NCI-H524 (cell line): Measurements from ENCODE around the gene KRI1.
"Not testable (repeated sequence)": the region's sequence is repeated elsewhere in the genome, so short reads cannot be mapped to it uniquely, and the experiment has no call there.

Source experiments
- DNase-seq, 2 experiments: peaks; one replicate each; lab custom pipeline; 2025; lab: John Stamatoyannopoulos, UW

Gene KRI1

DNA sequence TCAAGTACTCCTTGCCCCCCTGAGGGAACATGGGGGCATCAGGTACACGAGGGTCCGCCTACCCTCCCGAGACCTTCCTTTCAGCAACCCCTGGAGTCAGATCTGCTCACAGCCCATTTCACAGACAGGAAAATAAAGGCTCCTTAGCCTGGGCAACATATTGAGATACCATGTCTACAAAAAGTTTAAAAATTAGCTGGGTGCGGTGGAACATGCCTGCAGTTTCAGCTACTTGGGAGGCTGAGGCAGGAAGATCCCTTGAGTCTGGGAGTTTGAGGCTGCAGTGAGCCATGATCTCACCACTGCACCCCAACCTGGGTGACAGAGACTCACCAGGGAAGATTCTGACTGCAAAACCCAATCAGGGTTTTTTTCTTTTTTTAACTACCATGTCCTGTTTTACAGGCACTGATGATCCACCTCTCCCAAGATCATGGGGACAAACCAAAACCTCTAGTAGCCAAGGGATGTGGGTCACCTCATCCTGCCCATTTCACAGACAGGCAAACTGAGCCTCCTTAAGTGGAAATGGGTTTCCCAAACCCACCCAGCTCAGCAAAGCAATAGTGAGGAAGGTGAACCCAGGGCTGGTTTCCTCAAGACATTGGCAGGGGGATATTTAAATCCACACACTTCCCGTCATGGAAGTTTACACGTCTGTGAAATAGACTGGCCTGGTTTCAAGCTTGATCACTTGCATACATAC, 9.4 kb upstream of the KRI1 start:
- no peak for DNase-seq

DNA sequence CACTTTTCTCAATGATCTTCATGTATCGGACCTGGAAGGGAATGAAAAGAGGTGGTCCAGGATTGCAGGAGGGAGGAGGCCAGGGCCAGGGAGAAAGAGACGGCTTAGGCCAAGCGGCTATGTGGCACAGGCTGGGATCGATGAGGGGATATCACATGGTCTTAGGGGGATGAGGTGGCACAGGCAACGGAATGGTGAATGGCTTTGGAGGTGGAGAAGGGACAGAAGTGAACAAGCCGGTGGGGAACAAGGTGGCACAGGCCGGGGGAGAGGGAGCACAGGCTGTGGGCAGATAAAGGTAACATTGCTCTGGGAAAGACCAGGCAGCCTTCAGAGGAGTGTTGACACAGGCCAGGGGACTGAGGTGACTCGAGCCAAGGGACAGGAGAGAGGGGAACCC, 8.7 kb upstream of the KRI1 start:
- no peak for DNase-seq

DNA sequence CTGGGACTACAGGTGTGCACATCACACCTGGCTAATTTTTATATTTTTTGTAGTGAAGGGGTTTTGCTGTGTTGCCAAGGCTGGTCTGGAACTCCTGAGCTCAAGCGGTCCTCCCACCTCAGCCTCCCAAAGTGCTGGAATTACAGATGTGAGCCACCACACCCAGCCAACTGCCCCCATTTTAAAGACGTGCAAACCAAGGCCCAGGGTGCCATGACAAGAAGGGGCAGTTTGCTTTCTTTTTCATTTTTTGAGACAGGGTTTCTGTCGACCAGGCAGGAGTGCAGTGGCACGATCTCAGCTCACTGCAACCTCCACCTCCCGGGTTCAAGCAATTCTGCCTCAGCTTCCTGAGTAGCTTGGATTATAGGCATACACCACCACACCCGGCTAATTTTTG, 8.0 kb upstream of the KRI1 start:
- DNase-seq, result not testable (repeated sequence)

DNA sequence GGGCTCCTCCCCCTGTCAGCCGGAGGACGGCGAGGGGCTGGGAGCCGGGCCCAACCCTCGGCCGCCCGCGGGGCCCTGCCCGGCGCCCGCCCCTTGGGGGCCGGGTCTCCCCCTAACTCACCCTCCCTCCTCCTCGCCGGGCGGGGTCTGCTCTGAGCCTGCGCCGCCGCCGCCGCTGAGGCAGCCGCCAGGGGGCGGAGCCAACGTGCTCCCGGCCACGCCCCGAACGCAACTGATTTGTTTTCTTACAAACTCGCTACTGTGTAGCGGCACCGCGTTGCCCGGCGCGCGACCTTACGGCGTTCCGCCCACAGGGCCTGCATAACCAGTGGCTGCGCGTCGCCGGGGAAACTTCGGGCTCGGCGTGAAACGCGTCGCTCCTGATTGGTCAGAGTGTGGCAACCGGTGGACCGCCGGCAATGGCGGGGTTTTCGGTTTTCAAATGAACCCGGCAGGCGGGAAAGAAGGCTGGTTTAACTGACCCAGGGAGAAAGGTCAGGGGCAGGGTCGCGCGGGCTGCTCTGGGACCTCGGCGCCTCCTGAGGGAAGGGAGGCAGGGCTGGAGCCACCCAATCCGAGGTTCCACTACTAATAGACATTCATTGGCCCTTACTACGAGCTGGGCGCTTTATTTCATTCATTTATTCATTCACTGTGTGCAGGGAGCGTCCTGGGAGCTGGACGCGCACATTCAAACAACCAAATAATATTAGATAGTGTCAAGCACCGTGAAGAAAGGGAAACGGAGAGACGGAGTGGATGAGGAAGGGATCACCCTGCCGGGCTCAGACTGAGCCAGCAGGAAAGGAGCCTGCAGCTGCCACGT, 3.2 kb upstream of the KRI1 start, which contains the start of gene CDKN2D:
CDKN2D (minus strand) TSS at position 154 of the 826 bp plus-strand sequence. CDS start 326 bp downstream, outside the sequence.
- DNase-seq, result peak; percentile 99 to 100

DNA sequence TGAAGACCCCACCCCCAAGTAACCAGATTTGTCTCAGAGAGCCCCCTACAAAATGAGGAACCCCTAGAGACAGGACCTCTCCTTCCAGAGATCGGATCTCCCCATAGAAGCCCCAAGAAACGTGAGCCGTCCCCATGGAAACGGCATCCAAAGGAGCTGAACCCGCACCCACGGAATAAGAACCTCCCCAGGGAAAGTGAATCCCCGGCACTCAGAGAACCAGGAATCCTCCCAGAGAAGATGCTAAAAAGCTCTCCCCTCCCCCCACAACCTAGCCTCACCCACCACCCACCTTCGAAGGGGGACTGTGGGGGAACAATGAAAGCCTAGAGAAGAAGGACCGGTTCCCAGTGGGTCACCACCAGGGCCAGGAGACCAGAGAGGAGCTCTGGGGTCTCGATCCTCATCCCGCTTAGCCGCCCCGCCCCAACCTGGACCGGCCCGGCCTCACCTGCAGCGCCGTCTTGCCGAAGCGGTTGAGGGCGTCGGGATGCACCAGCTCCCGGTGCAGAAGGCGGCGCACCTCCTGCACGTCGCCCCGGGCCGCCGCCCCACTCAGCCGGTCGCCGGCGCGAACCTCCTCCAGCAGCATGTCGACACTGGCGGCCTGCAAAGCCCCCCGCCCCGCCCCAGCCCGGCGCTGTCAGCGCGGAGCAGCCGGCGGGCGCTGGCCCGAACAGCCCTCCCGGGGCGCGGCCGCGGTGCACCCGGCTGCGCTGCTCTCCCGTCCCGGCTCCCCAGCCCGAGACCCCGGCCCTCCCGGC, 2.4 kb upstream of the KRI1 start:
- peak in 1 of 2 experiments; percentile 69 for DNase-seq

DNA sequence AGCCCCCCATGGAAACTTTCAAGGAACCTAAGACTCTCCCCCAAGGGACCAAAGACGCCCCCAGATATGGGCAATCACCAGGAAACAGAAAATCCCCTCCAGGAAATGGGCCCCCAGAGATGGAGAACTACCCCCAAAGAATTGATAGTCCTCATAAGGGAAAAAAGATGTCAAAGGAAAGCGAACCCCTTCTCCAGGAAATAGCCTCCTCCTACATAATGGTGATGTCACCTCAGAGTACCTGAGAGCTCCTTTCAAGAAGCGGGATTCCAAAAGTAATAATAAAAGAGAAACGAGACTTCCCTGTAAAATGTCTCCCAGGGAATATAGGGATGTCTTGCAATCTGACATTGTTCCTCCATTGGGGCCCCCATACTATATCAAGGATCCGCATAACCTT, 1.8 kb upstream of the KRI1 start:
- no peak for DNase-seq

DNA sequence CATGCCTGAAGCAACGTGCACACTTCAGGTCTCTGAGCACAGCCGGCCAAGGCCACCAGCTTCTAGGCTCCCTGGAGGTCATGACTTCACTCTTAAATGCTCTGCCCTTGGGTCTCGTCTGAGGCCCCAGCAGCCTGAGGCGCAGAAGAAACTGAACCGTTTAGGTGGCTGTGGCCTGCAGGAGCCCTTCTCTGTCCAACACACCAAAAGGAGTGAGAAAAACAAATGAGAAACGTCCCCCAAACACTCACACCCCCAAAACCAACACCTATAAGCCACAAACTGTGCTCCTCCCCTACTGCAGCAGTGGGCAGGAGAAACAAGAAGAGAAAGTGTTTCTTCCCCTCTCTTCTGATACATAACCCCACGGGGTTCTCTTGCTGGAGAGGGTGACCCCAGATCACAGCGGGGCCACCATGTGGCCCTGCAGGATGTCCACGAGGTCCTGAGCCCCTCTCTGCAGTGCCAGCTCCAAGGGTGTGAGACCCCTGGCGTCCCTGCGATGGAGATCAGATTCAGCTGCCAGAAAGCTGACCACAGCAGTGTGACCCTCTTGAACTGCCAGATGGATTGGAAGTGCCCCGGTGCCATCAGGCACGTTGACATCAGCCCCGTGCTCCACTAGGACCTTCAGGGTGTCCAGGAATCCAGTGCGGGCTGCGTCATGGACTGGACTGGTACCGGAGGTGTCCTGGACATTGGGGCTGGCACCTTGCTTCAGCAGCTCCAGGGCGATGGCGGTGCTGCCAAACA, 1.0 kb upstream of the KRI1 start:
- no peak for DNase-seq

DNA sequence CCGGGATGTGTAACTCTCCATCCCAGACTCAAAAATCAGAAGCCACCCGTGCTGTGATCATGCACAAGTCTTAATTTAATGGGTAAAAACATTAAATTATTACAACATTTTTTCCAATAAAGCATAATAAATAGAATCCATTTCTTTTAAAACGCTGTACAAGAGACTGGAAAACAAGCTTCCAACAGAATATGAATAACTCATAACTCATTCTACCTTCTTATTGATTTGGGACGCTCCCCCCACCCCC, 523 bp upstream of the KRI1 start:
- DNase-seq, result no peak

DNA sequence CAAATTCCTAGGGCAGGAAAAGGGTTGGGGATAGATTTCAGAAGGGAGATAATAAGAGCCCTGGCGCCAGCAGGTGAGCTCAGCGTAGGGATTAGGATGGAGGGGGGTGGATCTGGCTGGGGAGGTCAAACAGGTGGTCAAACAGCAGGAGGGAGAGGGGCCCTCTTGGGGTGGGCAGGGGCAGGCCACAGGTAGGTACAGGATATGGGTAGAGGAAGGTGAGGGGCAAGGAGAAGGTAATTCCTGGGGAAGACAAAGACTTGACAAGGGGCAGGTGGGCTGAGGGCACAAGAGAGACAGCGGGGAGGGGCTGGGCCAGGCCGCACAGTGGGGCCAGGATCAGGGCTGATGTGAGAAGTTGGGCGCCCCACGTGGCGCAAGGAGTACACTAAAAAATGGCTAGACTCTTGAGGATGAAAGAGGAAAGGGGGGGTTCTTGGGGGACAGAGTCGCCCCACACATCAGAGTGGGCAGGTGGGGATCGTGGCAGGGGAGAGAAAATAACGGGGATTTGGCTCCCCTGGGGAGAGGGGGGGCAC, 713 bp downstream of the KRI1 start:
- DNase-seq, result peak; percentile 66 to 81

DNA sequence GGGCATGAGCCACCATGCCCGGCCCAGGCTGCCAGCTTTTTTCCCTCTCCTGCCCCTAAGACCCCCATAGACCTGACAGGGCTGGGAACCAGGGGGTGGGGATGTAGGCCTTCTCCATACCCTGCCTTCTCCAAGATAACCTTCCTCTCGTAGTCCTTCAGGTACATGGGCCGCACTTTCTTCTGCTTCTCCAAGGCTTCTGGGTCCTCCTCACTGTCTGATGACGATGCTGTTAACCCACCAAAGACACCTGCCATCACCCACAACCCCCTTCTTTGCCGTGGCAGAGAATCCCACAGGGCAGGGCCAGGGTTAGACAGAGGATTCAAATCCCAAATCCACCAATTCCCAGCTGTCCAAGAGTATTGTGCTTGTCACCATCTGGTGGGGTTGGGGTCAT, 3.2 kb downstream of the KRI1 start:
- DNase-seq, result no peak

DNA sequence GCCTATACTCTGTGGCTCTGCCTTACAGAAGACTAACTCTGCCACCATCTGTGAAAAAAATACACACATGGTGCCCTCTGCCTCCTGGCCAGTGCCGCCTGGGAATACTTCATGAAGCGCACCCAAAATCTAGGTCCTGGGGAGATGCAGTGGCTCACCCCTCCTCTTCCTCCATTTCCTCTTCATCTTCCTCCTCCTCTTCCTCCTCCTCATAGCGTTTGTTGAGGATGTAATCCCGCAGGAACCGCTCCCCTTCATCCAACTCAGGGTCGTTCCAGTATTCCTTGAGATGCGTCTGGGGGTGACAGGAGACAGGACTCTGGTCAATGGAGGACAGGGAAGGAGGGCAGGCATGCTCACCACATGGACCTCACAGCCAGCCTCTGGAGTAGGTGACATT, 5.7 kb downstream of the KRI1 start:
- no peak for DNase-seq

DNA sequence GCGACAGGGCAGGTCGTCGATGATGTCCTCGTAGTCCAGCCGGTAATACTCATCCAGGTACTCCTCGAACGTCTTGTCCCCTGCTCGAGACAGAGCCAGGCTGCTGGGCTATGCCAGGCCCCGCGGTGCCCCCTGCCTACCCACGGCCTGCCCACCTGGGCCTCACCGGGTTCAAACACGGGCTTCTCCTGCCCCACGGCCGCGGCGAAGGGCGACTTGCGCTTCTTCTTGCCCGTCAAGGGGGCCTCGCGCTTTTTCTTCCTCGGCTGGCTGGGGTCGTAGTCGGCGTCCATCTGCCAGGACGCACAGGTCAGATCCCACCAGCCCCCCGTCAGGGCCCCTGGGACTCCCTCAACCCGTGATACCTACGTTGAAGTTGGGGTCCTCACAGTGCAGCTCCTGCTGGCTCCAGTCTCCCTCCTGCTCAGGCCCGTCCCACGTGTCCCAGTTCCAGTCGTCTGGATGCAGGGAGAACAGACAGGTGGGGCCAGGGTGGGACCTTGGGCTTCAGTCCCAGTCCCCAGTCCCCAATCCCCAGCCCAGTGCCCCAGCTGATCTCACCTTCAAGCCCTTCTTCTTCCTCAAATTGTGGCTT, 8.1 kb downstream of the KRI1 start:
- no peak for DNase-seq

DNA sequence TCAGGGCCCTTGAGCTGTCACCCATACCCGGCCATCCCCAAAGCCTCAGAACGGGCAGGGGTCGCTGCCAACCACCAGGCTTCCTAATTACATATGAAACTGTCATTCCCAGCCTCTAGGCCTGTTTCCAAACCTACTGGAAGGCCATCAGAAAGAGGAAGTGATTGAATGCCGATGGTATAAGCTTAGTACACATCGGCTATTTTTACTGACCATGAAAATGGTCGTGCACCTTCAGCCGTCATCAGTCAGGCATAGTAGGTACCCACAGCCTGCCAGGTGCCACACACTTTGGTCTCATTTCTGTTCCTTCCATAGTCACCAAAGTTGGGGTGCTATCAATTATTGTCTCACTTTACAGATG, 10.2 kb downstream of the KRI1 start:
- no peak for DNase-seq

DNA sequence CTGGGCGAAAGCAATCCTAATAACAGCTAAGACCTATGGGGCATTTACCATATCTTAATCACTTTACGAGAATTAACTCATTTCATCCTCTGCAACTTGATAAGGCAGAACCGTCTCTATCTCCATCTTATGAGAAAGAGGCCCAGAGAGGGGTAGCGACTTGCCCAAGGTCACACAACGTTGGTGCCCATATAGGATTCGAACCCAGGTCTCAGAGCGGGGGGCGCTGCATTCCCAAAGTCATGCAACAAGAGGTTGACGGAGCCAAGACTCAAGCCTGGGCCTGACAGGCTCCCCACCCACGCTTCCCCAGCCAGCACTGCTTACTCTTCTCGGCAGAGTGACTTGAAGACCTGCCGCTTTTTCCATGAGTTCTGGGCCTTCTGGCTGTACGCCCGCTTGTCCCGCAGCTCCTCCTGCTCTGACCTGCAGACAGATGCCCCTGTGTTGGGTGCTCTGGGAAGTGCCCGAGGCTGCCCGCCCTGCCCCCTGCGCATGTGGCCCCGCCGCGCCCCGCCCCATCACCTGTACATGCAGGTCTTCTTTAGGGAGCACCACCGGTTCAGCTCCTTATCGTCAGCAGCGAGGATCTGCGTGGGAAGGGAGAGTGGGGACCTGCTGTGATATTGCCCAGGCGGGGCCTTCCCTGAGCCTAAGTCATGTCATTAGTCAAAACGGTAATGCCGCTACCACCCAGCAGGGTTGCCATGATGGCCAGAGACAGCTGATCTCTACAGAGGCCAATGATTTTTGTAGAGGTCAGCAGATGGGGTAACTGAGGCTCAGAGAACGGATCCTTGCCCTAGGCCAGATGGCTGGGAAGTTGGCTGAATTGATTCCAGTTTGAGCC, 10.8 kb downstream of the KRI1 start:
- DNase-seq, result no peak

DNA sequence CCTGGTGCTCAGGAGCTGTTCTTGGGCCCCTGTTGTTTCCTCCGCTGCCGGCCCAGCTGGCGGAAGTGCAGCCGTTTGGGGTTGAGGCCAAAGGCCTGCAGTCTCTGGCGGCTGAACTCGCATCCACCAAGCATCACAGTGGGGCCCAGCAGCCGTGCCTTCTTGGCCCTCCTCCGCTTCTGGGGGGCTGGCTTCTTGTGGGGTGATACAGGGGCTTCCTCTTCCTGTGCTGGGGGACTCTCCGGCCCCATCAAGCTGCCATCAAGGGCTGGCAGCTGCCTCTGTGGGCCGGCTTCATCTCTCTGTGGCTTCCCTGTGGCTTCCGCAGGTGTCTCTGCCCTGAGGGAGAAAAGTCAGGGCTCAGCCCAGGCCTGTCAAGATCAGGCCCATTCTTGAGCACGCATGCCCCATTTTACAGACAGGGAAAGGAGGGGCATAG, 11.8 kb downstream of the KRI1 start:
- DNase-seq, result no peak

DNA sequence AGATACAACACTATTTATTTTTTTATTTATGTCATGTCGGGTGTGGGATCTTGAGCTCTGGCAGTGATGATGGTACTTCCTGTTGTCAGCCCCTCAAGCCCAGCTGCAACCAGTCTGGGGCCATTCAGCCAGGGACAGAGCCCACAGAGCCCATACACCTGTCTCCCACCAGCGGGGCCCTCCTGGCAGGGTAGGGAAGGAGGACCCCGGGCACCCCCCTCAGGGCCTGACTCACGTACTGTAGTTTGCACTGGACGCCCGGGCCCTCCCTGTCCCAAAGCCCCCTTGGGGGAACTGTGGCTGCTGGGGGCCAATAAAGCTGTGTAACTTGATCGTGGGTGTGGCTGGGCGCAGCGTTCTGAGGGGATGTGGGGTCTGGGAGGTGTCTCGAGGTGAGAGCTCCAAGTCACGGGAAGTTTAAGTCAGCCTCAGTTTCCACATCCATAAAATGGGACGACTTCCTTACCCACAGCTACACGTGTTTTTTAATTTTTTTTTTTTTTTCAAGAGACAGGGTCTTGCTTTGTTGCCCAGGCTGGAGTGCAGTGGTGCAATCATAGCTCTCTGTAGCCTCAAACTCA, 12.6 kb downstream of the KRI1 start:
- DNase-seq, result no peak

DNA sequence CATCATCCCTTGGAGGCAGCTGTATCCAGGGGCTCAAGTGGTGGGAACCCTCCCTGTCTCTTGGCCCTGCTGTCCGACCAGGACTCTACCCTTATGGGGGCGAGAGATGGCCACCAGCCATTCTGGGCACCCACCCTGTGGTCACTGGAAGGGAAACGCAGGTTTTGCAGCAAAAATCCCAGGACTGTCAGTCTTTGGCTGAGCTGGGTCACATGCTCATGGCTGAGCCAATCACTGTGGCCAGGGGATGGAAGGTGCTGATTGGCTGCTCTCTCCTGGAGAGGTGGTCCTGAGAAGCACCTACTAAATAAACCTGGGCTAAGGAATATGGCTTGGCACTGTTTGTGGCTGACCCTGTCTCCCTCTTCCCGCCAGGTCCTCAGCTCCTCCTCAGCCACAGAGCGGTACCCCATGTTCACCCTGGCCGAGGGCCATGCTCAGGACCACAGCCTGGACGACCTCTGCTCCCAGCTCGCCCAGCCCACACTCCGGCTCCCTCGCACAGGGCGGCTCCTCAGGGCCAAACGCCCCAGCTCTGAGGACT, 13.2 kb downstream of the KRI1 start:
- DNase-seq, result peak in 1 of 2 experiments; percentile 68

DNA sequence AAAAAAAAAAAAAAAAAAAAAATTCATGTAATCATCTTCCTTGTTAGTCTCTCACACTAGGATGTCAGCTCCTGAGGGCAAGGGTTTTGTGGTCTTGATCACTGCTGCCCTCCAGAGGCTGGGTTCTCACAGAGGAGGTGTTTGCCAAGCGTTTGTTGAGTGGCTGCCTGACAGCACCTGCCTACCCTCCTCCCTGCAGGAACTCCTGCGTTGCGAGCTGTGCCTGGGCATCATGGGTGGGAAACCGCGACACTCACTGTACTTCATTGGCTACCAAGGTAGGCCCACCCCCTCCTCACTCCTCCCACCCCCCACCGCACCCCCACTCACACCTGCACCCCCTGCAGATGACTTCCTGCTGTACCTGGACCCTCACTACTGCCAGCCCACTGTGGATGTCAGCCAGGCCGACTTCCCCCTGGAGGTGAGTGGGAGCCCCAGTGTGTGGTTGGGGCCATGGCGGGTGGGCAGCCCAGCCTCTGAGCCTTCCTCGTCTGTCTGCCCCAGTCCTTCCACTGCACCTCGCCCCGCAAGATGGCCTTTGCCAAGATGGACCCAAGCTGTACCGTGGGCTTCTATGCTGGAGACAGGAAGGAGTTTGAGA, 14.0 kb downstream of the KRI1 start:
- peak in 1 of 2 experiments; percentile 46 for DNase-seq

DNA sequence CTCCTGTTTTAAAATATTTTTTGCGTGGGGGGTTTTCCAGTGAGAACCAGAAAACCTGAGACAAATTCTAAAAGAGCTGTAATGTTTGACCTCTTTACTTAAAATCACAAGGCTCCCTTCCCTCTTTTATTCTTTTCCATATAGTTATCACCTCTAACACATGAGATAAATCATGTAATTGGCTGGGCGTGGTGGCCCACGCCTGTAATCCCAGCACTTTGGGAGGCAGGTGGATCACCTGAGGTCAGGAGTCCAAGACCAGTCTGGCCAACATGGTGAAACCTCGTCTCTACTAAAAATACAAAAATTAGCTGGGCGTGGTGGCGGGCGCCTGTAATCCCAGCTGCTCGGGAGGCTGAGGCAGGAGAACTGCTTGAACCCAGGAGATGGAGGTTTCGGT, 14.8 kb downstream of the KRI1 start:
- DNase-seq, result not testable (repeated sequence)
